GM18505 (cell line): Measurements from ENCODE around the gene TEF.
"Not testable (repeated sequence)": the region's sequence is repeated elsewhere in the genome, so short reads cannot be mapped to it uniquely, and the experiment has no call there.

Experiments
- ATAC-seq: cut with Tn5 transposase; IDR thresholded peaks from one replicate; pipeline ENCODE4 v1.9.1; 2021; ENCODE audit not compliant: unreplicated experiment
- POLR2A ChIP-seq: IDR thresholded peaks from 4 replicates; pipeline ENCODE4 v1.6.1; 2011; ENCODE audit warnings: borderline replicate concordance; ENCODE audit not compliant: insufficient read depth, insufficient read length; ENCODE audit errors: extremely low read depth

The TEF gene

GRCh38 chr22:41408665-41409064 lies 26.9 kb downstream of the TEF start:
- no peak for TF ChIP-seq POLR2A

DNA sequence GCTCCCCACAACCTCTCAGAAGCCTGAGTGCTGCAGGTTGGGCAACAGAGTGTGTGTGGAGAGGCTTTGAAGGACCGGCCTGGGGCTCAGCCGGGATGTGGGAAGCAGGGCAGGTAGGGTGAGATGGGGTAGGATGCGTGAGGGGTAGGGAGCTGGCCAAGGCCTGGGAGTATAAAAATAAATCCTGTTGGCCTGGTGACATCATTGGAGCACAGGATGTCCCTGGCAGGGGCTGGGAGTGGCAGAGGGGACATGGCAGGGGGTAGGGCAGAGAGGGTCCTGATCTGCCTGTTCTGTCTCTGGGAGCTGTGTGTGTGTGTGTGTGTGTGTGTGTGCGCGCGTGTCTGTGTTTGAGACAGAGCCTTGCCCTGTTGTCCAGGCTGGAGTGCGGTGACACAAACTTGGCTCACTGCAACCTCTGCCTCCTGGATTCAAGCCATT lies 28.6 kb downstream of the TEF start:
- no peak for ATAC-seq
- no peak for TF ChIP-seq POLR2A

More at GRCh38 chr22:41408665-41409064, 26.9 kb downstream of the TEF start:
- no peak for ATAC-seq

DNA sequence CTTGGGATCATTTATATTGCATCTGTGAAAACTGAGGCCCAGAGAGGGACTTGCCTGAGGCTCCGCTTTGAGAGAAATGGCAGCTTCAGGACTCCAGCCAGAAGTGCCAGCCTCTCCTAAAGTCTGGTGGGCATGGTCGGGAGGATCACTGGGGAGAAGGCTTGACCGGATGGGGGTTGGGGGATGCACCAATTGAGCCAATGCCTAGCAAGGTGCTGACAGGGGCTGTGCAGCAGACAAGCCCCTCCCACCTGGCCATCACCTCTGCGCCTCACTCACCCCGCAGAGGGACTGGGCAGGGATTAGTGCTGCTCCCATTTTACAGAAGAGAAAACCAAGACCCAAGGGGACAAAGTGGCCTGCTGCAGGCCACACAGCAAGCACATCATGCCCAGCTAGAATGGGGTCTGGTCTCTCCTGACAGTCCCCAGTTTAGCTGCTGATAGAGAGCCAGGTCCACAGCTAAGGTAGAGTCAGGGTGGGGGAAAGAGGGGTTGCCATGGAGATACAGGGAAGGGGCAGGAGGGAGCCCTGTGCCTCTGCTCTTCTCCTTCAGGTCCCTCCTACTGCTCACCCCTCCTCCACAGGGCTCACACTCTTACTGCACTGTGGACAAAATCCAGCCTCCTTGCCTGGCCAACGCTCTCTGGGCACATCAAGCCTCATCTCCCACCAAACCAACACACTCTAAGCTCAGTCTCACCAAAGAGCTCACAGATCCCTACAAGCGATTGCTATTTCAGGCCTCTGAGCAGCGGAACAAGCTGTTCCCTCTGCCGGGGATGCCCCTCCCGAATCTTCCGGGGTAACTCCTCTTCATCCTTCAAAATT lies 29.5 kb downstream of the TEF start:
- ATAC-seq = no peak
- no peak for TF ChIP-seq POLR2A

DNA sequence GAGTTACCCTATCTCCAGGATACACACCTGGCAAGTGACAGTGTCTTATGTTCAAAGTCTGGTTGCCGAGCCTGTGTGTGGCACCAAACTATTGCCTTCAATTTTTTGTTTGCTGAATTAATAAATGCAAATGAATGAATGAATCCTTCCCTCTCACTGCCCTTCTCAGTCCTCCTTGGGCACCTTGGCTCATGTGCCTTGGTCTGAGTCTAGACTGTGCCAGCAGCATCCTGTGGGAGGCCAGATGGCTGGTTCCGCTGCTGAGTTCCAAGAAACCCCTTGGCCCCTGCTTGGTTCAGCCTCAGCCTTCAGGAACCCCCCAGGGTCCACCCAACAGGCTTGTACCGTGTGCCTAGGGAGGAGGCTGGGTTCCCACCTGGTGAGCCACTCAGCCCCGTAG lies 33.8 kb downstream of the TEF start:
- ATAC-seq = no peak
- no peak for TF ChIP-seq POLR2A

DNA sequence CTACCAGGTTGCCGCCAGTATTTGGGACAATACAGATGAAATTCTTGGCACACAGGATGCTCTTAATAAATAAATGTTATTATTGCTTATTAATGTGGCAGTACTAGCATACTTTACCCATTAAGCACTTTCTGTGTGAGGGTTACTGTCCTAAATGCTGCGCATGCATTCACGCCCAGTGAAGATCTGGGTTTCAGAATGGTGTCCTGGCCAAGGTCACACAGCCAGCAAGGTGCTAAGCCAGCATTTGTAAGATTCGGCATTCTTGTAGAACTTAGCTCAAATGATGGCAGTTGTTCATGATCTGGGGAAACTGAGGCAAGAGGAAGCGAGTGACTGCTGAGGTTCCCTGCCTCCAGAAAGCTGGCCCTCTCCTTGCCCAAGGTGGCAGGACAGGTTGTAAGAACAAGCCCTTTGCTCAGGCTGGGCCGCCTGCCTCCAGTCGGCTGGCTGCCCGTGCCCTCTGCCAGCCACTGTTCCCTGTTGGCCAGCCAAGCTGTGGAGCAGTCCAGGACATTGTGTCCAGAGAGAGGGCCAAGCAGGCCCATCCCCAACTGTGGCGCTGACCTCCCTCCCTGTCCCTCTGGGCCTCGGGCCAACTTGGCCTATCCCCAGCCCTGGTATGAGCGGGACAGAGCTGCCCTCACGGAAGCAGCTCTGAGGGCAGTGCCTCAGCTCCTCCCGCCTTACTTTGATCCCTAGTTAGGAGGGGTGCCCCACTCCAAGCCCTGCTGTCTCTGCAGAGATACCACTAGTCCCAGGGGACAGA lies 36.1 kb downstream of the TEF start:
- no peak for TF ChIP-seq POLR2A
- no peak for ATAC-seq

DNA sequence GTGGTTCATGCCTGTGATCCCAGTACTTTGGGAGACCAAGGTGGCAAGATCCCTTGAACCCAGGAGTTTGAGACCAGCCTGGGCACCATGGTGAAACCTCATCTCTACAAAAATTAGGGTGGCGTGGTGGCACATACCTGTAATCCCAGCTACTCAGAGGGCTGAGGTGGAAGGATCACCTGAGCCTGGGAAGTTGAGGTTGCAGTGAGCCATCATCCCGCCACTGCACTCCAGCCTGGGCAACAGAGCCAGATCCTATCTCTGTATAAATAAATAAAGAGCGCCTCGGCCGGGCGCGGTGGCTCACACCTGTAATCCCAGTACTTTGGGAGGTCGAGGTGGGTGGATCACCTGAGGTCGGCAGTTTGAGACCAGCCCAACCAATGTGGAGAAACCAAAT lies 37.0 kb downstream of the TEF start:
- no peak for ATAC-seq
- TF ChIP-seq POLR2A = no peak

DNA sequence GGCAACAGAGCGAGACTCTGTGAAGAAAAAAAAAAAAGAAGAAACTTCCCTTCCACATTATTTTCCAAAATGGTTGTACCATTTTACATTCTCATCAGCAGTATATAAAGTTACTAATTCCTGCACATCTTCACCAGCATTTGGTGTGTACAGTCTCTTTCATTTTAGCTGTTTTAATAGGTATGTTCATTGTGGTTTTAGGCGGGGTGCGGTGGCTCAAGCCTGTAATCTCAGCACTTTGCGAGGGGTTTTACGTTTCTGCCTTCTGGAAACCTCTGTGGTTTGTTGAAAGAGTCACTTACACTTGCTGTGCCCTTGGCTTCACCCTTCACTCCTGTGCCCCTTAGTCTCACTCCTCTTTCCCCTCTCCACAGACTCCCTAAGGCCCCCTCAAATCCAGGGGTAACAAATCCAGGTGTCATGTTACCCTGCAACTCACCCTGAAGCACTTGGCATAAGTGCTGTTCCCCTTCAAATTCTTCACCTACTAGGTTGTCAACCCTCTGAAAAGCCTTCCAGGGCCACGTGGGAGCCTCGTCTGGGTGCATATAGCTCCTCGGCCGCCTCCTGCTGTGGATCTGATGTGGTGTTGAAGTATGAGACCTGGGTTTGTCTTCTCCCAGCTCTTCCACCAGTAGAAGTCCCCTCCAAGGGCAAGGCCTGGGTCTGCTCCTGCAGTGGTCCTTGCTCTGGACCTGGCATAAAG lies 44.1 kb downstream of the TEF start:
- ATAC-seq = no peak

GRCh38 chr22:41429232-41429950 lies 47.6 kb downstream of the TEF start:
- TF ChIP-seq POLR2A = no peak
- ATAC-seq = no peak

More for the DNA sequence above, 44.1 kb downstream of the TEF start:
- no peak for TF ChIP-seq POLR2A

DNA sequence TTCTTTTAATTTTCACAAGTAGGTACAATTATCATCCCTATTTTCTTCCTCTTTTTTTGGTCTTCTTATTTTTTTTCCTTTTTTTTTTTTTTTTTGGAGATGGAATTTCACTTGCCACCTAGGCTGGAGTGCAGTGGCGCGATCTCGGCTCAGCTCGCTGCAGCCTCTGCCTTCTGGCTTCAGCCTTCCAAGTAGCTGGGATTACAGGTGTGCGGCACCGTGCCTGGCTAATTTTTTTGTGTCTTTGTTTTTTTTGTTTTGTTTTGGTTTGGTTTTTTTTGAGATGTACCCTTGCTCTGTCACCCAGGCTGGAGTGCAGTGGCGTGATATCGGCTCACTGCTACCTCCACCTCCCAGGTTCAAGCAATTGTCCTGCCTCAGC lies 48.2 kb downstream of the TEF start:
- TF ChIP-seq POLR2A = no peak
- no peak for ATAC-seq

- ATAC-seq = no peak
- no peak for TF ChIP-seq POLR2A
Measured at GRCh38 chr22:41431656-41432055, 49.9 kb downstream of the TEF start.

DNA sequence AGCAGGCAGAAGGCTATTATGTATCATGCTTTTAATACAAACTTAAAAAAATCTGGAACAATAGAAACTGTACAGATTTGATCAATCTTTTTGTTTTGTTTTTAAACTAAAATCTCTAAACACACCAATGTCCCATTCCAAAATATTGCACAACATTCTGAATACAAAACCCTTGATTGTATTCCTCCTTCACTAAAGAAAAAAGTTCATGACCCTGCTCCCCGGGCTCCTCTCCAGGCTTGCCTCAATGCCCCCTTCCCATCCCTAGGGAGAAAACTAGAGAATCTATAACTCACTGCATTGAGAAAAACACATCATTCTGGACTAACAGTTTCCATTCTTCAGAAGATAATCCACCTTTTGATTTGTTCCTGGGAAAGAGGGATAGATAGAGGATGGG lies 51.7 kb downstream of the TEF start:
- ATAC-seq = not testable (repeated sequence)

- not testable (repeated sequence) for ATAC-seq
Measured at GRCh38 chr22:41434361-41435003, 52.7 kb downstream of the TEF start.

- ATAC-seq = no peak
- TF ChIP-seq POLR2A = no peak
Measured at GRCh38 chr22:41435560-41435959, 53.8 kb downstream of the TEF start.
